GM12874 (cell line): ENCODE measurements around the gene KCNS1.

Source experiments
- CTCF ChIP-seq: IDR thresholded peaks from 2 replicates; pipeline ENCODE4 v1.5.1; 2011; ENCODE audit warnings: low read depth, mild to moderate bottlenecking, control low read depth, low read length, moderate library complexity; ENCODE audit not compliant: insufficient read depth

The KCNS1 gene

GRCh38 chr20:45072066-45072465 lies 28.9 kb downstream of the KCNS1 start:
- no peak for TF ChIP-seq CTCF

GRCh38 chr20:45070932-45071632 lies 29.8 kb downstream of the KCNS1 start:
- TF ChIP-seq CTCF = no peak

- TF ChIP-seq CTCF = no peak
Measured at GRCh38 chr20:45069261-45069660, 31.7 kb downstream of the KCNS1 start.

- TF ChIP-seq CTCF = no peak
Measured at GRCh38 chr20:45067558-45067957, 33.4 kb downstream of the KCNS1 start.

- TF ChIP-seq CTCF = no peak
Measured at GRCh38 chr20:45067087-45067486, 33.8 kb downstream of the KCNS1 start.

- no peak for TF ChIP-seq CTCF
Measured at GRCh38 chr20:45066372-45066771, 34.6 kb downstream of the KCNS1 start.

- TF ChIP-seq CTCF = no peak
Measured at GRCh38 chr20:45064812-45065211, 36.1 kb downstream of the KCNS1 start.
